Inflammatory macrophage treated with lipopolysaccharide for 4 hours (primary cell): ENCODE measurements around the gene RECQL5.

Experiments
- DNase-seq: peaks from one replicate; pipeline ENCODE4 v3.0.0-alpha.2; 2020

Gene RECQL5

GRCh38 chr17:75666959-75667790 lies at the start of gene RECQL5, which contains the start of gene SAP30BP:
Gene RECQL5, minus strand, starts transcription at chr17:75667154. Its CDS starts 597 bp downstream, at chr17:75666557.
Gene SAP30BP, plus strand, starts transcription at chr17:75667338. Its CDS starts 35 bp downstream, at chr17:75667373.
- DNase-seq = peak; percentile 99

- no peak for DNase-seq
Measured at GRCh38 chr17:75712446-75712845, 45.5 kb upstream of the RECQL5 start.

- DNase-seq = no peak
Measured at GRCh38 chr17:75707079-75707571, 40.2 kb upstream of the RECQL5 start.

GRCh38 chr17:75706042-75706728 lies 39.2 kb upstream of the RECQL5 start:
- DNase-seq = no peak

GRCh38 chr17:75704963-75705875 lies 38.3 kb upstream of the RECQL5 start:
- no peak for DNase-seq

- DNase-seq = no peak
Measured at GRCh38 chr17:75703591-75703990, 36.6 kb upstream of the RECQL5 start.

GRCh38 chr17:75703191-75703590 lies 36.2 kb upstream of the RECQL5 start:
- no peak for DNase-seq

GRCh38 chr17:75701288-75701687 lies 34.3 kb upstream of the RECQL5 start:
- DNase-seq = no peak

GRCh38 chr17:75698659-75699058 lies 31.7 kb upstream of the RECQL5 start:
- no peak for DNase-seq

- DNase-seq = no peak
Measured at GRCh38 chr17:75697651-75698291, 30.8 kb upstream of the RECQL5 start.

GRCh38 chr17:75695830-75696271 lies 28.9 kb upstream of the RECQL5 start:
- DNase-seq = no peak

GRCh38 chr17:75695141-75695829 lies 28.3 kb upstream of the RECQL5 start:
- no peak for DNase-seq

- DNase-seq = no peak
Measured at GRCh38 chr17:75694536-75694935, 27.6 kb upstream of the RECQL5 start.

GRCh38 chr17:75693500-75694481 lies 26.8 kb upstream of the RECQL5 start:
- DNase-seq = no peak

- DNase-seq = no peak
Measured at GRCh38 chr17:75692976-75693375, 26.0 kb upstream of the RECQL5 start.

- no peak for DNase-seq
Measured at GRCh38 chr17:75691801-75692626, 25.1 kb upstream of the RECQL5 start.

- DNase-seq = no peak
Measured at GRCh38 chr17:75691371-75691791, 24.4 kb upstream of the RECQL5 start.

GRCh38 chr17:75689441-75689873 lies 22.5 kb upstream of the RECQL5 start:
- DNase-seq = no peak

- DNase-seq = peak; percentile 68
Measured at GRCh38 chr17:75688209-75688825, 21.4 kb upstream of the RECQL5 start.
